Ovary (tissue), 3 donors: ENCODE results near the gene MYO5C.

Source experiments
- CTCF ChIP-seq, 3 donors: fragments of 450-650 bp in 2 of 3; fragments of 200-600 bp in 1 of 3; IDR thresholded peaks; one replicate each; pipeline versions ENCODE4 v1.5.1 to v1.8.0; 2016 to 2022; ENCODE audit warnings: antibody characterized with exemption in 3 of 3, mild to moderate bottlenecking in 1 of 3
- EP300 ChIP-seq: sonication (generic); formaldehyde crosslinking; IDR thresholded peaks from one replicate; pipeline ENCODE4 v1.6.1; 2017; ENCODE audit warnings: antibody characterized with exemption
- POLR2A ChIP-seq: fragments of 450-650 bp; IDR thresholded peaks from one replicate; pipeline ENCODE4 v1.6.1; 2017; ENCODE audit warnings: antibody characterized with exemption, mild to moderate bottlenecking, moderate library complexity
- donor health status: DM: no; HTN: no; CAD: no.

- TF ChIP-seq POLR2A (no peak), CTCF (IDR thresholded peaks at IDR 0.05) (no peak), EP300 (no peak)
These were observed 89.2 kb downstream of the MYO5C start for GRCh38 chr15:52206446-52206845.
